ENCODE results near the gene EFCAB5. TPM values are rescaled to one million over a fixed set of nuclear protein-coding genes. Genes with fewer than 3 reads are reported as not detected.

Gene EFCAB5
- total and polyA plus RNA-seq, 2 of the 8 experiments (the other 6 are each of a cell fraction or from before 2014, with no cell fraction given): 0.05 to 0.34 TPM

- TF ChIP-seq CTBP2 (IDR thresholded peaks at IDR 0.05; ENCODE audit: borderline replicate concordance, insufficient read depth, insufficient read length, low read length) (no peak), SIRT6 (IDR thresholded peaks at IDR 0.05; ENCODE audit: low read length) (no peak), EP300 (IDR thresholded peaks at IDR 0.05; ENCODE audit: borderline replicate concordance in 1 of 2, low read depth in 2 of 2, low read length in 2 of 2) (no peak)
Observed at GRCh38 chr17:30064738-30065137, 123.3 kb downstream of the EFCAB5 start (continued).
